22Rv1 (cell line): Measurements from ENCODE around the gene CAMKK1.
A peak's percentile ranks its signal among the peaks of the same experiment; 100 is the strongest.

ENCODE experiments used
- ZFX ChIP-seq: fragments of 450-650 bp; IDR thresholded peaks from 2 replicates; pipeline ENCODE4 v1.6.1; 2017; ENCODE audit warnings: antibody characterized with exemption, borderline replicate concordance
- TF ChIP-seq, protein P1 (sequence below): fragments of 450-650 bp; IDR thresholded peaks from 2 replicates; pipeline ENCODE4 v1.5.1; 2017; ENCODE audit warnings: mild to moderate bottlenecking

DNA sequence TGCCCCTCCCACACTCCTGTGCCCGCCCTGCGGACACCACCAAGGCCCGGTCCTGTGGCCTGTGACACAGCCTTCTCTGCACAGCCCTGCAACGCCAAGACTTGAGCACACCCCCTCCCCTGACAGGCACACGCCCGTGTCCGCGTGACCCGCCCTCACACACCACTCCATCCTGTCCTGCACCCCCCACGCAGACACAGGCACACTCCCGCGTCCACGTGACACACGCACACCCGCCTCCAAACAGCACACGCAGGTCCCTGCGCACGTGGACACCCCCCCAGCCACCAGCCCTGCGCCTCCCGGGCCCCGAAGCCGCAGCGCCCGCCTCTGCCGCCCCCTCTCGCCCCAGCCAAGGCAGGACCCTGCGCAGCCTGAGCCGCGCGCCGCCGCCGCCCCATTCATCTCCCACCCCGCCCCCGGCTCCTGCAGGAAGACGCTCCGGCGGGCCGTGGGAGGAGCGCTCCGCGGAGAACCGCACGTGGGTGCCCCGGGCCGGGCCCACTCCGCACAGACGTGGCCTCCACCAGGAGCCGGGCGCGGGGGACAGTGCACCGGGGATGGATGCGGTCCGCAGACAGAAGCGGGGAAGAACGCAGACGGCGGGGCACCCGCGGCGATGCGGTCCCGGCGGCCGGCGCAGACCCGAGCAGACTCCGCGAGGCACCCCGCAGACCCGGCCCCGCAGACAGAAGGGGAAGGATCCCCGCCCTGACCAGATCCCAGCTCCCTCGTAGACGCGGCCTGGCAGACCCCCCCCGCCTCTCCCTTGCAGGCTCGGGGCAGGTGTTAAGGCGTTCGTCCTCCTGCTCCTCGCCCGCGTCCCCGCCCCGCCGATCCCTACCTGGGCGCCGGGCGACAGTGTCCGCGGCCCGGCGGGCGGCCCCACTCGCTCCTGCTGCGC, 506 bp downstream of the CAMKK1 start:
- TF ChIP-seq, protein P1, sequence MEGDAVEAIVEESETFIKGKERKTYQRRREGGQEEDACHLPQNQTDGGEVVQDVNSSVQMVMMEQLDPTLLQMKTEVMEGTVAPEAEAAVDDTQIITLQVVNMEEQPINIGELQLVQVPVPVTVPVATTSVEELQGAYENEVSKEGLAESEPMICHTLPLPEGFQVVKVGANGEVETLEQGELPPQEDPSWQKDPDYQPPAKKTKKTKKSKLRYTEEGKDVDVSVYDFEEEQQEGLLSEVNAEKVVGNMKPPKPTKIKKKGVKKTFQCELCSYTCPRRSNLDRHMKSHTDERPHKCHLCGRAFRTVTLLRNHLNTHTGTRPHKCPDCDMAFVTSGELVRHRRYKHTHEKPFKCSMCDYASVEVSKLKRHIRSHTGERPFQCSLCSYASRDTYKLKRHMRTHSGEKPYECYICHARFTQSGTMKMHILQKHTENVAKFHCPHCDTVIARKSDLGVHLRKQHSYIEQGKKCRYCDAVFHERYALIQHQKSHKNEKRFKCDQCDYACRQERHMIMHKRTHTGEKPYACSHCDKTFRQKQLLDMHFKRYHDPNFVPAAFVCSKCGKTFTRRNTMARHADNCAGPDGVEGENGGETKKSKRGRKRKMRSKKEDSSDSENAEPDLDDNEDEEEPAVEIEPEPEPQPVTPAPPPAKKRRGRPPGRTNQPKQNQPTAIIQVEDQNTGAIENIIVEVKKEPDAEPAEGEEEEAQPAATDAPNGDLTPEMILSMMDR, result 0 out of 2 replicates have a peak, but pooled peaks have one; percentile 10
- TF ChIP-seq ZFX, result no peak
